SU-DHL-6 (cell line): ENCODE results near the gene UBA5.

Experiments
- H2AFZ ChIP-seq: fragments of 200-600 bp; sonication (generic); 2 replicates; pipeline ENCODE4 v1.6.1; 2014; ENCODE audit warnings: low read depth, mild to moderate bottlenecking, moderate library complexity, mixed read lengths, antibody characterized with exemption, low read length; ENCODE audit not compliant: severe bottlenecking
- H3F3A ChIP-seq: fragments of 200-600 bp; shearing (Covaris generic); 2 replicates; pipeline ENCODE4 v1.6.0; 2016; ENCODE audit warnings: antibody characterized with exemption, mild to moderate bottlenecking; ENCODE audit not compliant: insufficient read depth
- H3K27ac ChIP-seq: fragments of 200-600 bp; sonication (generic); 2 replicates; pipeline ENCODE4 v1.5.1; 2016; ENCODE audit warnings: low read depth, mild to moderate bottlenecking, low read length, moderate library complexity, mixed read lengths
- H3K27me3 ChIP-seq: fragments of 200-600 bp; sonication (generic), shearing (Covaris generic); 2 replicates; pipeline ENCODE4 v1.6.0; 2014; ENCODE audit warnings: mild to moderate bottlenecking, low read length
- H3K36me3 ChIP-seq: fragments of 200-600 bp; sonication (generic); 2 replicates; pipeline ENCODE4 v1.6.1; 2014; ENCODE audit warnings: mild to moderate bottlenecking, low read length, mixed read lengths
- H3K4me2 ChIP-seq: fragments of 300-600, 200-600 bp; shearing (Covaris generic), sonication (generic); 2 replicates; pipeline ENCODE4 v1.6.0; 2014; ENCODE audit warnings: low read length, low read depth, mild to moderate bottlenecking; ENCODE audit not compliant: poor library complexity, severe bottlenecking
- H3K4me3 ChIP-seq: fragments of 200-600 bp; sonication (generic); 2 replicates; pipeline ENCODE4 v1.5.1; 2014; ENCODE audit warnings: antibody characterized with exemption, low read length, mild to moderate bottlenecking, mixed read lengths; ENCODE audit not compliant: insufficient read depth, poor library complexity, severe bottlenecking
- H3K79me2 ChIP-seq: fragments of 200-600 bp; sonication (generic); 2 replicates; pipeline ENCODE4 v1.6.1; 2014; ENCODE audit warnings: mild to moderate bottlenecking, low read length, moderate library complexity; ENCODE audit not compliant: insufficient read depth
- H3K9ac ChIP-seq: fragments of 200-600 bp; sonication (generic); 2 replicates; pipeline ENCODE4 v1.7.0; 2014; ENCODE audit warnings: mild to moderate bottlenecking, low read length
- H3K9me2 ChIP-seq: fragments of 200-600 bp; sonication (generic); replicated peaks from 2 replicates; pipeline ENCODE4 v1.6.1; 2014; ENCODE audit warnings: low read length; ENCODE audit not compliant: insufficient read depth
- H3K9me3 ChIP-seq: fragments of 200-600 bp; sonication (generic); 2 replicates; pipeline ENCODE4 v1.6.1; 2014; ENCODE audit warnings: low read length, mixed read lengths; ENCODE audit not compliant: insufficient read depth
- H4K20me1 ChIP-seq: fragments of 200-600 bp; sonication (generic); 2 replicates; pipeline ENCODE4 v1.6.1; 2014; ENCODE audit warnings: low read depth, mild to moderate bottlenecking, antibody characterized with exemption, low read length, moderate library complexity, mixed read lengths
- EZH2phosphoT487 ChIP-seq: fragments of 200-600 bp; sonication (generic), shearing (Covaris generic); conservative IDR thresholded peaks from 2 replicates; pipeline ENCODE4 v1.6.1; 2018; ENCODE audit warnings: mild to moderate bottlenecking, antibody characterized with exemption, low read length, moderate library complexity, mixed read lengths
- TF ChIP-seq, protein P1 (sequence below): fragments of 200-600 bp; sonication (generic); IDR thresholded peaks from one replicate; pipeline ENCODE4 v1.5.1; 2017; ENCODE audit warnings: antibody characterized with exemption, mild to moderate bottlenecking, low read length, moderate library complexity; ENCODE audit not compliant: insufficient read depth, poor library complexity, severe bottlenecking

Gene UBA5

DNA sequence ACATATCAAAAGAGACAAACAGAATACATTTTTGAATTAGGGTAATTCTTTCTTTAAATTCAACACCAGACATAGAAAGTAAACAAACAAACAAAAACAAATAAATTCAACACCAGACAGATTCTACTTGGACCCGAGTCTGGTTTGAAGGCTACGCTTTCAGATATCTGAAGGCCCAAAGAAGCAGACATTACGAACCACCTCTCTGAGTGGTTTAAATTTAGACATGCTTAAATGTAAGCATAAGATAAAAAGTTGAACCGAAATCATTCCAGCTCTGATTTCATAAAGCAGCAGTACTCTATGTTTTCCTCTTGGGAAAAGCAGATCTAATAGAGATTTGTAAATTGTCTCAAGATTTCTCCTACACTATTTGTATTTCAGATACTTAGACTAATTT lies 29.9 kb downstream of the UBA5 start:
- H3K9me2 ChIP-seq: no peaks in the 10 kb centered on the region
- H2AFZ ChIP-seq: no peak overlapping the region
- H3K27ac ChIP-seq: no peak overlapping the region
- no peaks in the 10 kb centered on the region for H3K9me3 ChIP-seq
- no peak overlapping the region for H3K4me2 ChIP-seq
- no peaks in the 10 kb centered on the region for H3K79me2 ChIP-seq
- no peaks in the 10 kb centered on the region for H3K27me3 ChIP-seq
- TF ChIP-seq, protein P1, sequence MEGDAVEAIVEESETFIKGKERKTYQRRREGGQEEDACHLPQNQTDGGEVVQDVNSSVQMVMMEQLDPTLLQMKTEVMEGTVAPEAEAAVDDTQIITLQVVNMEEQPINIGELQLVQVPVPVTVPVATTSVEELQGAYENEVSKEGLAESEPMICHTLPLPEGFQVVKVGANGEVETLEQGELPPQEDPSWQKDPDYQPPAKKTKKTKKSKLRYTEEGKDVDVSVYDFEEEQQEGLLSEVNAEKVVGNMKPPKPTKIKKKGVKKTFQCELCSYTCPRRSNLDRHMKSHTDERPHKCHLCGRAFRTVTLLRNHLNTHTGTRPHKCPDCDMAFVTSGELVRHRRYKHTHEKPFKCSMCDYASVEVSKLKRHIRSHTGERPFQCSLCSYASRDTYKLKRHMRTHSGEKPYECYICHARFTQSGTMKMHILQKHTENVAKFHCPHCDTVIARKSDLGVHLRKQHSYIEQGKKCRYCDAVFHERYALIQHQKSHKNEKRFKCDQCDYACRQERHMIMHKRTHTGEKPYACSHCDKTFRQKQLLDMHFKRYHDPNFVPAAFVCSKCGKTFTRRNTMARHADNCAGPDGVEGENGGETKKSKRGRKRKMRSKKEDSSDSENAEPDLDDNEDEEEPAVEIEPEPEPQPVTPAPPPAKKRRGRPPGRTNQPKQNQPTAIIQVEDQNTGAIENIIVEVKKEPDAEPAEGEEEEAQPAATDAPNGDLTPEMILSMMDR: no peak
- TF ChIP-seq EZH2phosphoT487: no peak
- no peaks in the 10 kb centered on the region for H3F3A ChIP-seq
- no peak overlapping the region for H3K9ac ChIP-seq
- H3K4me3 ChIP-seq: no peak overlapping the region
- 0 out of 2 replicates have a peak, but pooled peaks cover under 1% of the 10 kb centered on the region for H3K36me3 ChIP-seq
- no peaks in the 10 kb centered on the region for H4K20me1 ChIP-seq

DNA sequence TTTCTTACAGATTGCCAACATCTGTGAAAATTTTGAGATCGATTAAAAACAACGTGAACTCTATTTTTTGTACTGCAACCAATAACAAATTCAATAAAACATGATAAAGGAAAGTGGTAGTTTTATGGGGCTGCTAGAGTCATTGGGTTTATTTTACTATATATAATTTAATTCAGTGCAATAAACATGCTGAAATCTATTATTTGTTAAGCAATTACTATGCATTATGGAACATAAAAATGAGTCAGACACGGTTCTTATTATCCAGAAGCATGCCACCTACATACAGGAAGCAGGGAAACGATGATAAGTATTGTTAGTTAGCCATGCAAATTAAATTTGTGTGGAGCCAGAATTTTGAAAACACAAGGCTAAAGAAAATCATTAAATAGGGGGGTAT lies 34.9 kb downstream of the UBA5 start:
- no peaks in the 10 kb centered on the region for H3K9me2 ChIP-seq
- H3K9ac ChIP-seq: no peak overlapping the region
- H3K79me2 ChIP-seq: no peaks in the 10 kb centered on the region
- H3K27ac ChIP-seq: no peak overlapping the region
- H3K27me3 ChIP-seq: no peaks in the 10 kb centered on the region
- no peaks in the 10 kb centered on the region for H3F3A ChIP-seq
- no peak overlapping the region for H3K4me2 ChIP-seq
- H2AFZ ChIP-seq: no peak overlapping the region
- TF ChIP-seq, protein P1: no peak
- no peak for TF ChIP-seq EZH2phosphoT487
- H3K36me3 ChIP-seq: 0 out of 2 replicates have a peak, but pooled peaks cover 2% of the 10 kb centered on the region
- no peak overlapping the region for H3K4me3 ChIP-seq
- H4K20me1 ChIP-seq: no peaks in the 10 kb centered on the region
- H3K9me3 ChIP-seq: no peaks in the 10 kb centered on the region

DNA sequence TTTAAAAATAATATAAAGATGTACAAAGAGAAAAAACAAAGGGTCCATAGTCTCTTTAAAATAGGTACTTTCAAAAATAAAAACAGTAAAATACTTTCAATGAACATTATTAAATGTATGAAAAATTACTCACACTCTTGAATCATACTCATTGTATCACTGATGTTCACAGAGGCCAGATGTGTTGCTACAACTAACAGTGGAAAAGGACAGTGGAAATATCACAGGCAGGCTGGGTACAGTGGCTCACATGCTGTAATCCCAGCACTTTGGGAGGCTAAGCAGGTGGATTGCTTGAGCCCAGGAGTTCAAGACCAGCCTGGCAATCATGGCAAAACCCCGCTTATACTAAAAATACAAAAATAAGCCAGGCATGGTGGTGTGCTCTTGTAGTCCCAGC lies 35.3 kb downstream of the UBA5 start:
- H3K9me3 ChIP-seq: no peaks in the 10 kb centered on the region
- H3K27ac ChIP-seq: no peak overlapping the region
- H3K4me2 ChIP-seq: no peak overlapping the region
- no peaks in the 10 kb centered on the region for H3F3A ChIP-seq
- H3K27me3 ChIP-seq: no peaks in the 10 kb centered on the region
- H2AFZ ChIP-seq: no peak overlapping the region
- H3K4me3 ChIP-seq: no peak overlapping the region
- no peaks in the 10 kb centered on the region for H4K20me1 ChIP-seq
- 0 out of 2 replicates have a peak, but pooled peaks cover 2% of the 10 kb centered on the region for H3K36me3 ChIP-seq
- H3K9me2 ChIP-seq: no peaks in the 10 kb centered on the region
- H3K79me2 ChIP-seq: no peaks in the 10 kb centered on the region
- TF ChIP-seq, protein P1: no peak
- no peak for TF ChIP-seq EZH2phosphoT487
- no peak overlapping the region for H3K9ac ChIP-seq
